ENCODE results near the gene BRD1. TPM values are rescaled to one million over a fixed set of nuclear protein-coding genes. Genes with fewer than 3 reads are reported as not detected.

BRD1 gene
- total RNA-seq, 3 donors from 2014 or later (not counting 1 experiment from before 2014, with no cell fraction given), result 126 to 154 (median 132) TPM

DNA sequence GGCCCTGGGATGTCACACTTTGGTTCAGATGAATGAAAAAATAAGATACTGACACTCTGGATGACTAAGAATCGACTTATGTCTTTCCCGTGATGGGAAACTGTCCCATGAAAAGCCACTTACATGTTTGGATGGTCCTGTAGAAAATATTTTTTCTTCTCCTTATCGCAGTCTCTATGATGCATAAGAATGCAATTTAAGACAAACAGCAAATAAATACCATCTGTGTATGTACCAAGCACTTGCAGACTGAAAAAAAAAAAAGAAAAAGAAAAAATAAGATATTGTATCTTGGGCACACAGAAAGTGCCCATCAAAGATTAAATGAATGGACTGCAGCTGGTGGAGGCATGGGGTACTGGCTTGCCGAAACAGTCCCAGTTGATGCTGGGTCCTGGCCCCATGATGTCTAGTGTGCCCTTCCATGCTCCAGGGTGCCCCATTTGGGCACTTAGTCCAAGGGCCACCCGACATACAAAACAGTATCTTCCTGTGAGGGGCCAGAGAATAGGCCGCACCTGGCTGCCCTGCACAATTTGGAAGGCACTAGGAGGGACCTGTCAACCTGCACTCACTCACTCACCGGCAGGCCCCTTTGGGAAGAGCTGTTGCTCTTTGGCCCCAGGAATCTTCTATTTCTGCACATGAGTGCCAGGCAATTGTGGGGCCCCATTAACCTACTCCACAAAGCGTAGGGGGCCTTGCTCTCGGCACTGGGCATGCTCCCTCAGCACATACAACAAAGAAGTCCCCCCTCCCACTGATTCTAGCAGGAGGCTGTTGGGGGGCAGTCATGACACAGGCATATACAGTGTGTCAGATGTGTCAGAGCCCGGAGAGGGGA, 23.5 kb upstream of the BRD1 start:
- no peak for DNase-seq
- H3K4me1 ChIP-seq (ENCODE audit: control insufficient read depth, insufficient read depth, low read length), result peaks cover 53% of the 10 kb centered on the region
- intact Hi-C loops (cut with micrococcal nuclease), result loop anchor here (10.0 kb wide), 1 partner anchor 64 kb away; the partner anchor contains the start of genes ALG12 and CRELD2

DNA sequence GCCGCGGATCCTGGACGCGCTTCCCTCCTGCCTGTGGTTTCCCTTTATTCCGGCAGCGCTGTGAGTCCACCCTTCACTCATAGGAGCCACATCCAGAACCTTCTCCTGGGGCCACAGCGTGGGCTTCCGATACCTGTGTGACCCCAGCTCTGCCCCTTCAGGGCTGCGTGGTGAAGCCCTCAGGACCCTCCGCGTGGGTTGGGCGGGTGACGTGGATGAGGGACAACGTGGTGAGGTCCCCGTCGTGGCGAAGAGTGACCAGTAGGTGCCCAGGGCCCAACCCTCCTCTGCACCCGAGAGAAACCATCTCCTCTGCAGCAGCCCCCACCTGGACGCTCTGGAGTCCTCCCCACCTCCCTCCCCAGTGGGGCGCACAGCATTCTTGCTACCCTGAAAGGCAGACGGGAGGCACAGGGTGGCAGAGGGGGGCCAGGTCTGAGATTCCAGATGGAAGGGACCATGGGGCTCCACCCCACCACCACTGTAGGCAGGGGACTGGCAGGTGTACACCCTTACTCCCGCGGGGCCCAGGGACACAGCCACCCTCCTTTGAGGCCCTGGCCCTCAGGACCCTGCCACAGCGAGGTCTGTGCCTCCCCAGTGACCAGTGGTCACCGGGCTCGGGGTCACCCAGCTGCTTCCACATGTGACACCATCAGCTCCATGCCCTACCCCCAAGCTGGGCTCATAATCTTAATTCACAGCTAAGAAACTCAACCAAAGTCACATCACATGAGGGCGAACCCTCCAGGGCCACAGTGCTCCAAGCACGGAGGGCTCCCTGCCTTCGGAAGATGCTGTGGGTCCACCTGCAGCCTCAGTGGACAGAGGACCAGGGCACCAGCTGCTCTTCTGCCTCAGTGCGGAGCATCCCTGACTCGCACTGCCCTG, 22.6 kb upstream of the BRD1 start:
- H3K9me3 ChIP-seq (ENCODE audit: control insufficient read depth, insufficient read depth, low read length), result no peaks in the 10 kb centered on the region
- H3K36me3 Mint-ChIP-seq, result no peaks in the 10 kb centered on the region
- peaks cover 20% of the 10 kb centered on the region for H3K27me3 ChIP-seq (ENCODE audit: control insufficient read depth, insufficient read depth, low read length)
- H3K4me3 Mint-ChIP-seq, result peak overlapping the region; percentile 68
- no peak overlapping the region for H3K27ac Mint-ChIP-seq
- H3K4me1 Mint-ChIP-seq, result peaks cover 16 to 33% of the 10 kb centered on the region in 2 donors
- no peaks in the 10 kb centered on the region for H3K9me3 Mint-ChIP-seq
- 69% methylated on average over 31 of the region's 31 CpGs for WGBS (ENCODE audit: insufficient coverage)
- ATAC-seq, result no peak
- peaks cover 18 to 32% of the 10 kb centered on the region in 2 donors for H3K27me3 Mint-ChIP-seq (ENCODE audit: low read depth in 2 of 2)
- H3K4me1 ChIP-seq (ENCODE audit: control insufficient read depth, insufficient read depth, low read length), result peaks cover 44% of the 10 kb centered on the region
- H3K4me3 ChIP-seq (ENCODE audit: low read length), result no peak overlapping the region
- DNase-seq, result no peak
- H3K36me3 ChIP-seq (ENCODE audit: control insufficient read depth, insufficient read depth, low read length), result no peaks in the 10 kb centered on the region
- no peak overlapping the region for H3K27ac ChIP-seq (ENCODE audit: low read length)
- intact Hi-C loops (cut with micrococcal nuclease), result loop anchor here (10.0 kb wide), 1 partner anchor 65 kb away; the partner anchor contains the start of genes ALG12 and CRELD2
- TF ChIP-seq, protein P1, sequence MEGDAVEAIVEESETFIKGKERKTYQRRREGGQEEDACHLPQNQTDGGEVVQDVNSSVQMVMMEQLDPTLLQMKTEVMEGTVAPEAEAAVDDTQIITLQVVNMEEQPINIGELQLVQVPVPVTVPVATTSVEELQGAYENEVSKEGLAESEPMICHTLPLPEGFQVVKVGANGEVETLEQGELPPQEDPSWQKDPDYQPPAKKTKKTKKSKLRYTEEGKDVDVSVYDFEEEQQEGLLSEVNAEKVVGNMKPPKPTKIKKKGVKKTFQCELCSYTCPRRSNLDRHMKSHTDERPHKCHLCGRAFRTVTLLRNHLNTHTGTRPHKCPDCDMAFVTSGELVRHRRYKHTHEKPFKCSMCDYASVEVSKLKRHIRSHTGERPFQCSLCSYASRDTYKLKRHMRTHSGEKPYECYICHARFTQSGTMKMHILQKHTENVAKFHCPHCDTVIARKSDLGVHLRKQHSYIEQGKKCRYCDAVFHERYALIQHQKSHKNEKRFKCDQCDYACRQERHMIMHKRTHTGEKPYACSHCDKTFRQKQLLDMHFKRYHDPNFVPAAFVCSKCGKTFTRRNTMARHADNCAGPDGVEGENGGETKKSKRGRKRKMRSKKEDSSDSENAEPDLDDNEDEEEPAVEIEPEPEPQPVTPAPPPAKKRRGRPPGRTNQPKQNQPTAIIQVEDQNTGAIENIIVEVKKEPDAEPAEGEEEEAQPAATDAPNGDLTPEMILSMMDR (IDR thresholded peaks at IDR 0.05), result no peak

More for the DNA sequence above, 23.5 kb upstream of the BRD1 start:
- ATAC-seq, result no peak
- no peaks in the 10 kb centered on the region for H3K36me3 Mint-ChIP-seq
- peak overlapping the region; percentile 79 for H3K4me3 Mint-ChIP-seq
- Histone ChIP-seq H3K9me3 (ENCODE audit: control insufficient read depth, insufficient read depth, low read length) (no peaks in the 10 kb centered on the region), H3K36me3 (ENCODE audit: control insufficient read depth, insufficient read depth, low read length) (no peaks in the 10 kb centered on the region), H3K4me3 (ENCODE audit: low read length) (no peak overlapping the region), H3K27ac (ENCODE audit: low read length) (no peak overlapping the region), H3K27me3 (ENCODE audit: control insufficient read depth, insufficient read depth, low read length) (peaks cover 20% of the 10 kb centered on the region)
- peaks cover 18 to 26% of the 10 kb centered on the region in 2 donors for H3K27me3 Mint-ChIP-seq (ENCODE audit: low read depth in 2 of 2)
- peak overlapping the region in 1 of 2 donors; percentile 59 for H3K27ac Mint-ChIP-seq
- peaks cover 25 to 43% of the 10 kb centered on the region in 2 donors for H3K4me1 Mint-ChIP-seq
- H3K9me3 Mint-ChIP-seq, result no peaks in the 10 kb centered on the region
- WGBS (ENCODE audit: insufficient coverage), result 76% methylated on average over 9 of the region's 10 CpGs
- TF ChIP-seq, protein P1 (IDR thresholded peaks at IDR 0.05), result no peak

DNA sequence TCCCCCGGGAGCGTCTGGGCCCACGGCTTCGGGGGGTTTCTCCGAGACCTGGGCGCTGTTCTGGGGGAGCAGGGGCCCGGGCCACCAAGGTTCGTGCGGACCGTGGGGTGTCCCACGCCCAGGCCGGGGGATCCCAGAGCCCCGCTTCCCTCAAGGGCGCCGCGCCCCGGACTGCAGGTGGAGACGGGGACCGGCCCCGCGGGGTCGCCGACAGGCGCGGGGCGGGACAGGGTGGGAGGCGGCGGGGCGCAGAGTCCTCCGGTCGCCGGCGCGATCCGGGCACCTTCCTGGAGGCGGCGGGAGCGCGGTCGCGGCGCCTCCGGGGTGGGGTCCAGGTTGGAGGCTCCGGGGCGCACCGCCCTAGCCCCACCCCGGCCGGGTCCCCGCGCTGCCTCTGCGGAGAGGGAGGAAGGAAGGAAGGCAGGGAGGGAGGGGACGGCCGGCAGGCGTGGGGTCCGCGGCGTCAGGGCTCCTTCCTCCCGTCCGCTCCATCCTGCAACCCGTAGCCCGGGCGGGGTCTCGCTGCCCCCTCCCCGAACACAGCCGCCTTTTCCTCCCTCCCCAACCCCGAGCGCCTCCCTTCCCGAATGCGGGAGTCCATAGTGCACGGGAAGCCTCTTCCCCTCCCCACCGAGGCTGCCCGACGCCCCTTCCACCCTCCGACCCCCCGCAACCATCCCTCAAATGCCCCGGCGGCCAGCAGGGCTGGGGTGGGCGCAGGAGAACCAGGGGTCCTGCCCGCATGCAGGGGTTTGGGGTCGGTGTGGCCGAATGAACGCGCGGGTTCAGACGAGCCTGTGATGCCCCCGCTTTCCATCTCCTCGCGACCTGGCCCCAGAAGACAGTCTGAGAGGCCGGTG, 21.7 kb upstream of the BRD1 start:
- Mint-ChIP-seq H3K36me3 (no peaks in the 10 kb centered on the region), H3K27me3 (ENCODE audit: low read depth in 2 of 2) (peaks cover 18 to 34% of the 10 kb centered on the region in 2 donors), H3K4me1 (peaks cover 8 to 25% of the 10 kb centered on the region in 2 donors), H3K27ac (no peak overlapping the region), H3K4me3 (peak overlapping the region; percentile 68), H3K9me3 (no peaks in the 10 kb centered on the region)
- no peak for ATAC-seq
- peaks cover 20% of the 10 kb centered on the region for H3K27me3 ChIP-seq (ENCODE audit: control insufficient read depth, insufficient read depth, low read length)
- peak in 1 of 2 donors; percentile 43 for DNase-seq
- intact Hi-C loops (cut with micrococcal nuclease), result loop anchor here (1.0 to 10.0 kb wide), 2 partner anchors 10 to 65 kb away; partner anchors contain the start of genes ALG12 and CRELD2
- peak overlapping the region; percentile 10 for H3K4me3 ChIP-seq (ENCODE audit: low read length)
- no peak overlapping the region for H3K27ac ChIP-seq (ENCODE audit: low read length)
- peaks cover 35% of the 10 kb centered on the region for H3K4me1 ChIP-seq (ENCODE audit: control insufficient read depth, insufficient read depth, low read length)
- TF ChIP-seq, protein P1 (IDR thresholded peaks at IDR 0.05), result no peak
- 4% methylated on average over 89 of the region's 89 CpGs for WGBS (ENCODE audit: insufficient coverage)
- no peaks in the 10 kb centered on the region for H3K36me3 ChIP-seq (ENCODE audit: control insufficient read depth, insufficient read depth, low read length)
- H3K9me3 ChIP-seq (ENCODE audit: control insufficient read depth, insufficient read depth, low read length), result no peaks in the 10 kb centered on the region

Measured in natural killer cell (primary cell).